B cell (primary cell): ENCODE results near the gene PODXL.

Experiments
- CTCF ChIP-seq: fragments of 200-600 bp; IDR thresholded peaks from one replicate; pipeline ENCODE4 v1.8.0; 2022; ENCODE audit warnings: antibody characterized with exemption, mild to moderate bottlenecking
- EZH2 ChIP-seq: IDR thresholded peaks from 2 replicates; pipeline ENCODE4 v1.6.1; 2012; ENCODE audit warnings: borderline replicate concordance, low read depth, mild to moderate bottlenecking, moderate library complexity, low read length; ENCODE audit not compliant: insufficient read depth, poor library complexity, severe bottlenecking

GRCh38 chr7:131574741-131575140 lies 18.3 kb upstream of the PODXL start:
- TF ChIP-seq CTCF (no peak), EZH2 (no peak)
